ENCODE results near the gene NKX3-2.

NKX3-2 gene

DNA sequence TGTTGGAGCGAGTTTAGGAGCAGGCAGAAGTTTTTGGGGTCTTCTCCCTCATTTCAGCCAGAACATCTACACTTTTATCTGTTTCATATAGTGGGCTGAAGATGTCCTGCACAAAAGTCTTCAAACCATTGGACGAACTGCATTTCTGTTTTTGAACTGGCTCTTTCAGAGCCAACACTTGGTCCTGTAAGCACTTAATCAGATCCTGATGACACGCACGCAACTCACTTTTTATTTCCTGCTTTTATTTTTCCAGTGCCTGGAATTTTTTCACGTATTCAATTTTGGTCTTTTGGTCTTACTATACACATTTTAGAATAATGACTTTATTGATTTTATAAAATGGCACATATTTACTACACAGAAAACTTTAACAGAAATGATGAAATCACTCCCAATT lies 40.2 kb upstream of the NKX3-2 start:
- Histone ChIP-seq H3K9me3 (ENCODE audit: control insufficient read depth, insufficient read depth, low read depth, low read length) (no peaks in the 10 kb centered on the region), H3K4me1 (ENCODE audit: control insufficient read depth, insufficient read depth, low read length) (no peaks in the 10 kb centered on the region), H3K27ac (ENCODE audit: extremely low read depth, low read depth, low read length) (no peak overlapping the region), H3K36me3 (ENCODE audit: control insufficient read depth in 2 of 2, insufficient read depth in 1 of 2, low read length in 2 of 2) (peaks cover 7 to 74% of the 10 kb centered on the region in 2 experiments), H3K4me3 (ENCODE audit: low read depth, low read length) (no peak overlapping the region)
- ChIA-PET CTCF (interaction anchor here (0.7 kb wide), 1 partner anchor 10 kb away, joined by 3 read pairs; no protein-coding TSS in a partner anchor), POLR2A (no interaction called here)
- TF ChIP-seq TRIM28 (IDR thresholded peaks at IDR 0.05; ENCODE audit: borderline replicate concordance, low read length) (no peak), ZNF169 (tag by site-specific recombination; IDR thresholded peaks at IDR 0.05) (no peak), ZNF138 (tag by site-specific recombination; IDR thresholded peaks at IDR 0.05; ENCODE audit: borderline replicate concordance) (no peak), ZNF555 (tag by site-specific recombination; conservative IDR thresholded peaks at IDR 0.05) (no peak), ZNF596 (tag by site-specific recombination; IDR thresholded peaks at IDR 0.05) (no peak), ZSCAN16 (tag by site-specific recombination; IDR thresholded peaks at IDR 0.05) (no peak), ZNF292 (tag by site-specific recombination; IDR thresholded peaks at IDR 0.05; ENCODE audit: borderline replicate concordance, low read depth) (no peak)

DNA sequence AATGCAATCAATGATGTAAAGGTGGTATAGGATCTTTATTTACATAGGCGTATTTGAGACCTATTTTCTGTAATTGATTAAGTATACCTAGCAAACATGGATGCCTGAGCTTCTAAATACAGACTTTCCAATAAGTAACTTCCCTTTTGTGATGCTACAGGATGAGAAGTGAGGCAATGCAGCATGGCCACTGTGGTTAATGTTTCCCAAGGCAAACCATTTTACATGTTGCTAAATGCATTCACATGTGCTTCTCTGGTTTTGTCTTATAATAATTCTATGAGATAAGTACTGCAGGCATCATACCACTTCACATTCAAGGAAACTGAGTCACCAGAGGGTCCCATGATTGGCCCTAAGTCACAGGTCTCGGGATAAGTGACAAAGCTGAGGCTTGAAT lies 35.7 kb upstream of the NKX3-2 start:
- H3K36me3 ChIP-seq (ENCODE audit: control insufficient read depth in 2 of 2, insufficient read depth in 1 of 2, low read length in 2 of 2) = peaks cover 4 to 83% of the 10 kb centered on the region in 2 experiments

DNA sequence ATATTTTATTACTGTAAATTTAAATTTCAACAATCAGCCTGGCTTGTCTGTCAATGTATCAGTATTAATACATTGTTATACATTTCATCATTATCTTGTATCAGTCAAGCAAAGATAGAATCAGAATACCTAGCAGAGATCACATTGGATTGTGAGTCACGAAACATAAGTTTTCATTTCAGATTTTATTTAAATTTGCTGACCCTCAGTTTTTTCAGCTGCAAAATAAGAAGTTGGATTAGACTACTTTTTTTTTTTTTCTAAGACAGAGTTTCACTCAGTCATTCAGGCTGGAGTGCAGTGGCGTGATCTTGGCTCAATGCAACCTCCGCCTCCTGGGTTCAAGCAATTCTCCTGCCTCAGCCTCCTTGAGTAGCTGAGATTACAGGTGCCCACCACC lies 33.4 kb upstream of the NKX3-2 start:
- ChIA-PET CTCF (interaction anchor here (1.1 kb wide), 1 partner anchor 77 kb away, joined by 4 read pairs; no protein-coding TSS in a partner anchor), POLR2A (no interaction called here)
- no peak overlapping the region for H3K4me3 ChIP-seq (ENCODE audit: low read depth, low read length)
- no peak overlapping the region for H3K27ac ChIP-seq (ENCODE audit: extremely low read depth, low read depth, low read length)
- peaks cover 0 to 80% of the 10 kb centered on the region in 2 experiments for H3K36me3 ChIP-seq (ENCODE audit: control insufficient read depth in 2 of 2, insufficient read depth in 1 of 2, low read length in 2 of 2)
- H3K9me3 ChIP-seq (ENCODE audit: control insufficient read depth, insufficient read depth, low read depth, low read length) = no peaks in the 10 kb centered on the region
- no peaks in the 10 kb centered on the region for H3K4me1 ChIP-seq (ENCODE audit: control insufficient read depth, insufficient read depth, low read length)
- TF ChIP-seq ZNF223 (tag by site-specific recombination; IDR thresholded peaks at IDR 0.05) = no peak
- TF ChIP-seq ZNF114 (tag by site-specific recombination; IDR thresholded peaks at IDR 0.05) = no peak
- TF ChIP-seq, protein P1, sequence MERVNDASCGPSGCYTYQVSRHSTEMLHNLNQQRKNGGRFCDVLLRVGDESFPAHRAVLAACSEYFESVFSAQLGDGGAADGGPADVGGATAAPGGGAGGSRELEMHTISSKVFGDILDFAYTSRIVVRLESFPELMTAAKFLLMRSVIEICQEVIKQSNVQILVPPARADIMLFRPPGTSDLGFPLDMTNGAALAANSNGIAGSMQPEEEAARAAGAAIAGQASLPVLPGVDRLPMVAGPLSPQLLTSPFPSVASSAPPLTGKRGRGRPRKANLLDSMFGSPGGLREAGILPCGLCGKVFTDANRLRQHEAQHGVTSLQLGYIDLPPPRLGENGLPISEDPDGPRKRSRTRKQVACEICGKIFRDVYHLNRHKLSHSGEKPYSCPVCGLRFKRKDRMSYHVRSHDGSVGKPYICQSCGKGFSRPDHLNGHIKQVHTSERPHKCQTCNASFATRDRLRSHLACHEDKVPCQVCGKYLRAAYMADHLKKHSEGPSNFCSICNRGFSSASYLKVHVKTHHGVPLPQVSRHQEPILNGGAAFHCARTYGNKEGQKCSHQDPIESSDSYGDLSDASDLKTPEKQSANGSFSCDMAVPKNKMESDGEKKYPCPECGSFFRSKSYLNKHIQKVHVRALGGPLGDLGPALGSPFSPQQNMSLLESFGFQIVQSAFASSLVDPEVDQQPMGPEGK (tag by site-specific recombination; IDR thresholded peaks at IDR 0.05) = no peak
- TF ChIP-seq TRIM28 (IDR thresholded peaks at IDR 0.05; ENCODE audit: borderline replicate concordance, low read length) = no peak
- TF ChIP-seq ZNF473 (tag by site-specific recombination; IDR thresholded peaks at IDR 0.05) = no peak
- TF ChIP-seq ZNF768 (tag by site-specific recombination; IDR thresholded peaks at IDR 0.05) = no peak
- TF ChIP-seq, protein P2, sequence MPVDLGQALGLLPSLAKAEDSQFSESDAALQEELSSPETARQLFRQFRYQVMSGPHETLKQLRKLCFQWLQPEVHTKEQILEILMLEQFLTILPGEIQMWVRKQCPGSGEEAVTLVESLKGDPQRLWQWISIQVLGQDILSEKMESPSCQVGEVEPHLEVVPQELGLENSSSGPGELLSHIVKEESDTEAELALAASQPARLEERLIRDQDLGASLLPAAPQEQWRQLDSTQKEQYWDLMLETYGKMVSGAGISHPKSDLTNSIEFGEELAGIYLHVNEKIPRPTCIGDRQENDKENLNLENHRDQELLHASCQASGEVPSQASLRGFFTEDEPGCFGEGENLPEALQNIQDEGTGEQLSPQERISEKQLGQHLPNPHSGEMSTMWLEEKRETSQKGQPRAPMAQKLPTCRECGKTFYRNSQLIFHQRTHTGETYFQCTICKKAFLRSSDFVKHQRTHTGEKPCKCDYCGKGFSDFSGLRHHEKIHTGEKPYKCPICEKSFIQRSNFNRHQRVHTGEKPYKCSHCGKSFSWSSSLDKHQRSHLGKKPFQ (tag by site-specific recombination; IDR thresholded peaks at IDR 0.05) = no peak
- no peak for TF ChIP-seq ZNF610 (tag by site-specific recombination; IDR thresholded peaks at IDR 0.05; ENCODE audit: borderline replicate concordance)
- no peak for TF ChIP-seq KLF8 (tag by site-specific recombination; IDR thresholded peaks at IDR 0.05)
- no peak for TF ChIP-seq IKZF3 (tag by site-specific recombination; IDR thresholded peaks at IDR 0.05)
- TF ChIP-seq RBAK (tag by site-specific recombination; IDR thresholded peaks at IDR 0.05) = no peak

More for the DNA sequence above, 35.7 kb upstream of the NKX3-2 start:
- no peak overlapping the region for H3K4me3 ChIP-seq (ENCODE audit: low read depth, low read length)
- POLR2A ChIA-PET = no interaction called here
- H3K9me3 ChIP-seq (ENCODE audit: control insufficient read depth, insufficient read depth, low read depth, low read length) = no peaks in the 10 kb centered on the region
- H3K4me1 ChIP-seq (ENCODE audit: control insufficient read depth, insufficient read depth, low read length) = no peaks in the 10 kb centered on the region
- no peak overlapping the region for H3K27ac ChIP-seq (ENCODE audit: extremely low read depth, low read depth, low read length)
- no peak for TF ChIP-seq ZFP69B (tag by site-specific recombination; IDR thresholded peaks at IDR 0.05)
- TF ChIP-seq GLI2 (tag by site-specific recombination; IDR thresholded peaks at IDR 0.05; ENCODE audit: borderline replicate concordance, low read depth) = no peak
- no peak for TF ChIP-seq SCRT1 (tag by site-specific recombination; IDR thresholded peaks at IDR 0.05; ENCODE audit: borderline replicate concordance)
- TF ChIP-seq, protein P3, sequence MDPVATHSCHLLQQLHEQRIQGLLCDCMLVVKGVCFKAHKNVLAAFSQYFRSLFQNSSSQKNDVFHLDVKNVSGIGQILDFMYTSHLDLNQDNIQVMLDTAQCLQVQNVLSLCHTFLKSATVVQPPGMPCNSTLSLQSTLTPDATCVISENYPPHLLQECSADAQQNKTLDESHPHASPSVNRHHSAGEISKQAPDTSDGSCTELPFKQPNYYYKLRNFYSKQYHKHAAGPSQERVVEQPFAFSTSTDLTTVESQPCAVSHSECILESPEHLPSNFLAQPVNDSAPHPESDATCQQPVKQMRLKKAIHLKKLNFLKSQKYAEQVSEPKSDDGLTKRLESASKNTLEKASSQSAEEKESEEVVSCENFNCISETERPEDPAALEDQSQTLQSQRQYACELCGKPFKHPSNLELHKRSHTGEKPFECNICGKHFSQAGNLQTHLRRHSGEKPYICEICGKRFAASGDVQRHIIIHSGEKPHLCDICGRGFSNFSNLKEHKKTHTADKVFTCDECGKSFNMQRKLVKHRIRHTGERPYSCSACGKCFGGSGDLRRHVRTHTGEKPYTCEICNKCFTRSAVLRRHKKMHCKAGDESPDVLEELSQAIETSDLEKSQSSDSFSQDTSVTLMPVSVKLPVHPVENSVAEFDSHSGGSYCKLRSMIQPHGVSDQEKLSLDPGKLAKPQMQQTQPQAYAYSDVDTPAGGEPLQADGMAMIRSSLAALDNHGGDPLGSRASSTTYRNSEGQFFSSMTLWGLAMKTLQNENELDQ (tag by site-specific recombination; IDR thresholded peaks at IDR 0.05; ENCODE audit: low read depth) = no peak
- TF ChIP-seq, protein P4, sequence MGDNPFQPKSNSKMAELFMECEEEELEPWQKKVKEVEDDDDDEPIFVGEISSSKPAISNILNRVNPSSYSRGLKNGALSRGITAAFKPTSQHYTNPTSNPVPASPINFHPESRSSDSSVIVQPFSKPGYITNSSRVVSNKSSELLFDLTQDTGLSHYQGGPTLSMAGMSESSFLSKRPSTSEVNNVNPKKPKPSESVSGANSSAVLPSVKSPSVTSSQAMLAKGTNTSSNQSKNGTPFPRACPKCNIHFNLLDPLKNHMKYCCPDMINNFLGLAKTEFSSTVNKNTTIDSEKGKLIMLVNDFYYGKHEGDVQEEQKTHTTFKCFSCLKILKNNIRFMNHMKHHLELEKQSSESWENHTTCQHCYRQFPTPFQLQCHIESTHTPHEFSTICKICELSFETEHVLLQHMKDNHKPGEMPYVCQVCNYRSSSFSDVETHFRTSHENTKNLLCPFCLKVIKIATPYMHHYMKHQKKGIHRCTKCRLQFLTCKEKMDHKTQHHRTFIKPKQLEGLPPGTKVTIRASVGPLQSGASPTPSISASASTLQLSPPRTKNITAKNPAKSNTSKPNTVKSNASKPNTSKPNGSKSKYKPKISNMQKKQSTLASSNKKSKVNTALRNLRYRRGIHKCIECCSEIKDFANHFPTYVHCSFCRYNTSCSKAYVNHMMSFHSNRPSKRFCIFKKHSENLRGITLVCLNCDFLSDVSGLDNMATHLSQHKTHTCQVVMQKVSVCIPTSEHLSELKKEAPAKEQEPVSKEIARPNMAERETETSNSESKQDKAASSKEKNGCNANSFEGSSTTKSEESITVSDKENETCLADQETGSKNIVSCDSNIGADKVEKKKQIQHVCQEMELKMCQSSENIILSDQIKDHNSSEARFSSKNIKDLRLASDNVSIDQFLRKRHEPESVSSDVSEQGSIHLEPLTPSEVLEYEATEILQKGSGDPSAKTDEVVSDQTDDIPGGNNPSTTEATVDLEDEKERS (tag by site-specific recombination; IDR thresholded peaks at IDR 0.05) = no peak
- TF ChIP-seq ZNF16 (tag by site-specific recombination; IDR thresholded peaks at IDR 0.05; ENCODE audit: low read depth) = no peak
- CTCF ChIA-PET = interaction anchor here (0.7 kb wide), 2 partner anchors 21 to 68 kb away, joined by 3 to 5 read pairs; no protein-coding TSS in a partner anchor
